Liver (tissue), 3 donors: ENCODE measurements around the gene KCNMA1.

ENCODE experiments used
- EGR1 ChIP-seq, 2 donors: IDR thresholded peaks; 2 replicates each; pipeline ENCODE4 v1.6.1; 2016 to 2018; ENCODE audit warnings: antibody characterized with exemption in 2 of 2, low read depth in 2 of 2
- FOXA1 ChIP-seq: IDR thresholded peaks from 2 replicates; pipeline ENCODE4 v1.6.1; 2016; ENCODE audit warnings: antibody characterized with exemption
- HNF4G ChIP-seq: IDR thresholded peaks from 2 replicates; pipeline ENCODE4 v1.6.1; 2016; ENCODE audit warnings: antibody characterized with exemption
- JUND ChIP-seq, 2 donors: IDR thresholded peaks; 2 replicates each; pipeline ENCODE4 v1.6.1; 2016; ENCODE audit warnings: antibody characterized with exemption in 2 of 2
- RAD21 ChIP-seq, 2 donors: IDR thresholded peaks; 2 replicates each; pipeline ENCODE4 v1.6.1; 2016; ENCODE audit warnings: antibody characterized with exemption in 2 of 2, mild to moderate bottlenecking in 2 of 2
- RXRA ChIP-seq, 2 donors: IDR thresholded peaks; 2 replicates each; pipeline ENCODE4 v1.6.1; 2017 to 2018; ENCODE audit warnings: antibody characterized with exemption in 2 of 2, mild to moderate bottlenecking in 1 of 2
- SP1 ChIP-seq: IDR thresholded peaks from 2 replicates; pipeline ENCODE4 v1.6.1; 2018; ENCODE audit warnings: antibody characterized with exemption, mild to moderate bottlenecking
- TAF1 ChIP-seq: conservative IDR thresholded peaks from 2 replicates; pipeline ENCODE4 v1.6.1; 2016; ENCODE audit warnings: antibody characterized with exemption, mild to moderate bottlenecking
- TF ChIP-seq, protein P1 (sequence below): fragments of 150-350 bp; IDR thresholded peaks from 2 replicates; pipeline ENCODE4 v1.5.1; 2017; ENCODE audit warnings: improper control_type of control experiment, low read depth, low read length; ENCODE audit not compliant: missing input control
- TF ChIP-seq, protein P2 (sequence below): IDR thresholded peaks from 2 replicates; pipeline ENCODE4 v1.6.1; 2016; ENCODE audit warnings: antibody characterized with exemption, mild to moderate bottlenecking
- TF ChIP-seq, protein P3 (sequence below): IDR thresholded peaks from 2 replicates; pipeline ENCODE4 v1.6.1; 2016; ENCODE audit warnings: antibody characterized with exemption
- TF ChIP-seq, protein P4 (sequence below): IDR thresholded peaks from 2 replicates; pipeline ENCODE4 v1.6.1; 2016; ENCODE audit warnings: antibody characterized with exemption
- donor health status: healthy.
- donor health status: healthy.

DNA sequence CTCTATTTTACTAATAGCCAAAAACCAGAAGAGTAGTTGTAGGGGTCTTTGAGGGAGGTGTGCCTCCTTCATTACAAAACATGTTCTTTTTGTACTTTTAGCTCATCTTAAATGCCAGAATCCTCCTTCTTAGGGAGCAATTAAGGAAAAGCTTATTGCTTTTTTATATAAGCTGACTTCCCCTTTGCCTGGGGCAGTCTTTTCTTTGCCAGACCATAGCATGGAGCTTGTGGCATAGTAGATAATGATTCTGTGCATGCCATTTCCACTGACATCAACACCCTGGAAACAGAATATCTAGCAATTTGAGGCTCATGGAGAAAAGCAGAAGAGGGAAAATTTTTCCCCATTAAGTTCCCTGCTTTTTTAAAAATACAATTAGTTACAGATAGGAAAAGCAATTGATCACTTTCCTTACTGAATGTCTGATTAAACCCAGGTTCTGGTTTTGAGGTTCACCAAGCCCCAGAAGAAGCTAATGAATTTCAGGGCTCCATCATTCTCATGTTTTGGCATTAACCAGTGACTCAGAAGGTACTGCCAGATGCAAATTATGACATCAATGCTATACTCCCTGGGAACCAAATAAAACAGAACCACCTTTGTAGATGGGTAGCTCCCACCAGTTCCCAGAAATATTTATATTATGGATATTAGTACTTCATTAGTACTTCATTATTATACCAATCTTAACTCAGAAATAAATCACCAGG lies 410.6 kb downstream of the KCNMA1 start:
- no peak for TF ChIP-seq JUND (IDR thresholded peaks at IDR 0.05)
- TF ChIP-seq, protein P1, sequence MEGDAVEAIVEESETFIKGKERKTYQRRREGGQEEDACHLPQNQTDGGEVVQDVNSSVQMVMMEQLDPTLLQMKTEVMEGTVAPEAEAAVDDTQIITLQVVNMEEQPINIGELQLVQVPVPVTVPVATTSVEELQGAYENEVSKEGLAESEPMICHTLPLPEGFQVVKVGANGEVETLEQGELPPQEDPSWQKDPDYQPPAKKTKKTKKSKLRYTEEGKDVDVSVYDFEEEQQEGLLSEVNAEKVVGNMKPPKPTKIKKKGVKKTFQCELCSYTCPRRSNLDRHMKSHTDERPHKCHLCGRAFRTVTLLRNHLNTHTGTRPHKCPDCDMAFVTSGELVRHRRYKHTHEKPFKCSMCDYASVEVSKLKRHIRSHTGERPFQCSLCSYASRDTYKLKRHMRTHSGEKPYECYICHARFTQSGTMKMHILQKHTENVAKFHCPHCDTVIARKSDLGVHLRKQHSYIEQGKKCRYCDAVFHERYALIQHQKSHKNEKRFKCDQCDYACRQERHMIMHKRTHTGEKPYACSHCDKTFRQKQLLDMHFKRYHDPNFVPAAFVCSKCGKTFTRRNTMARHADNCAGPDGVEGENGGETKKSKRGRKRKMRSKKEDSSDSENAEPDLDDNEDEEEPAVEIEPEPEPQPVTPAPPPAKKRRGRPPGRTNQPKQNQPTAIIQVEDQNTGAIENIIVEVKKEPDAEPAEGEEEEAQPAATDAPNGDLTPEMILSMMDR = no peak
- TF ChIP-seq RAD21 (IDR thresholded peaks at IDR 0.05) = no peak
- no peak for TF ChIP-seq RXRA (IDR thresholded peaks at IDR 0.05)
- no peak for TF ChIP-seq EGR1 (IDR thresholded peaks at IDR 0.05; ENCODE audit: low read depth in 2 of 2)
- TF ChIP-seq, protein P2, sequence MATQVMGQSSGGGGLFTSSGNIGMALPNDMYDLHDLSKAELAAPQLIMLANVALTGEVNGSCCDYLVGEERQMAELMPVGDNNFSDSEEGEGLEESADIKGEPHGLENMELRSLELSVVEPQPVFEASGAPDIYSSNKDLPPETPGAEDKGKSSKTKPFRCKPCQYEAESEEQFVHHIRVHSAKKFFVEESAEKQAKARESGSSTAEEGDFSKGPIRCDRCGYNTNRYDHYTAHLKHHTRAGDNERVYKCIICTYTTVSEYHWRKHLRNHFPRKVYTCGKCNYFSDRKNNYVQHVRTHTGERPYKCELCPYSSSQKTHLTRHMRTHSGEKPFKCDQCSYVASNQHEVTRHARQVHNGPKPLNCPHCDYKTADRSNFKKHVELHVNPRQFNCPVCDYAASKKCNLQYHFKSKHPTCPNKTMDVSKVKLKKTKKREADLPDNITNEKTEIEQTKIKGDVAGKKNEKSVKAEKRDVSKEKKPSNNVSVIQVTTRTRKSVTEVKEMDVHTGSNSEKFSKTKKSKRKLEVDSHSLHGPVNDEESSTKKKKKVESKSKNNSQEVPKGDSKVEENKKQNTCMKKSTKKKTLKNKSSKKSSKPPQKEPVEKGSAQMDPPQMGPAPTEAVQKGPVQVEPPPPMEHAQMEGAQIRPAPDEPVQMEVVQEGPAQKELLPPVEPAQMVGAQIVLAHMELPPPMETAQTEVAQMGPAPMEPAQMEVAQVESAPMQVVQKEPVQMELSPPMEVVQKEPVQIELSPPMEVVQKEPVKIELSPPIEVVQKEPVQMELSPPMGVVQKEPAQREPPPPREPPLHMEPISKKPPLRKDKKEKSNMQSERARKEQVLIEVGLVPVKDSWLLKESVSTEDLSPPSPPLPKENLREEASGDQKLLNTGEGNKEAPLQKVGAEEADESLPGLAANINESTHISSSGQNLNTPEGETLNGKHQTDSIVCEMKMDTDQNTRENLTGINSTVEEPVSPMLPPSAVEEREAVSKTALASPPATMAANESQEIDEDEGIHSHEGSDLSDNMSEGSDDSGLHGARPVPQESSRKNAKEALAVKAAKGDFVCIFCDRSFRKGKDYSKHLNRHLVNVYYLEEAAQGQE = no peak
- TF ChIP-seq TAF1 = no peak
- no peak for TF ChIP-seq SP1
- TF ChIP-seq, protein P3, sequence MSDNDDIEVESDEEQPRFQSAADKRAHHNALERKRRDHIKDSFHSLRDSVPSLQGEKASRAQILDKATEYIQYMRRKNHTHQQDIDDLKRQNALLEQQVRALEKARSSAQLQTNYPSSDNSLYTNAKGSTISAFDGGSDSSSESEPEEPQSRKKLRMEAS = no peak
- TF ChIP-seq, protein P4, sequence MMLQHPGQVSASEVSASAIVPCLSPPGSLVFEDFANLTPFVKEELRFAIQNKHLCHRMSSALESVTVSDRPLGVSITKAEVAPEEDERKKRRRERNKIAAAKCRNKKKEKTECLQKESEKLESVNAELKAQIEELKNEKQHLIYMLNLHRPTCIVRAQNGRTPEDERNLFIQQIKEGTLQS = no peak
- no peak for TF ChIP-seq HNF4G
- TF ChIP-seq FOXA1 = no peak
